Measurements from ENCODE around the gene ANKMY1.

The ANKMY1 gene

DNA sequence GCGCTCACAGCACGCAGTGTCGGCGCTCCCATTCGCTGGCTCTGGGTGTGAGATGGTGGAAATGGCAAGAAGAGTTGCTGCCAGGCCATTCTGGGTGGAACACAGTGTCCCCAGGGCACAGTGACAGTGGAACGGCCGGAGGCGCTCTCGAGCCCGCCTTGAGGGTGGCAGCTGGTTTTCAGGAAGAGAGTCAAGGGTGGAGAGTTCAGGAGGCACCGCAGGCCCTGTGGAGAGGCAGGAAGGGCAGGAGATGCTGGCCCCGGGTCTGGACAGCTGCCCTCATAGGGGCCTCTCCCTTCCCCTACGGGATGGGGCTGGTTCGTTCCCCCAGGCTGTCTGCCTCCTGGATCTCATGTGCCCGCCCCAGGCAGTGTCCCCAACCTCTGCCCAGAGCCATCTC, 109.9 kb downstream of the ANKMY1 start:
- DNase-seq (ENCODE audit: low spot score), result no peak

DNA sequence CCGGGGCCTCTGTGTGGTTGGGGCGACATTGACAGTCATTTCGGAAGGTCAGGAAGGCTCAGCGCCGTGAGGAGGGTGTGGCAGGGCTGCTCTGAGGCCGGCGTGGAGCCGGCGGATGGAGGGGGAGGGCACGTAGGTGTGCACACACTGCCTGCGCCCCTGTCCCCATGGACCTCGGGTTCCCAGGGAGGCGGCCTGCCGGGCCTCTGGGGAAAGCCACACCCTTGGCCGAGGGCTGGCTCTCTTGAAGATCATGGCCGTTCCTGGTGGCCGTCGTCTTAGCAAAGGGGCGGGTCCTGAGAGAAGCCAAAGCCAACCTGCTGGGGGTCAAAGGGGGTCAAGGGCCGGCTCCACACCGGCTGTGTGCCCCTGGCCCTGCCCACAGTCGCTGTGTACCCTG, 110.5 kb downstream of the ANKMY1 start:
- no peak for DNase-seq (ENCODE audit: low spot score)

GRCh38 chr2:240446664-240447175, 111.1 kb downstream of the ANKMY1 start:
- no peak for DNase-seq (ENCODE audit: low spot score)

- DNase-seq (ENCODE audit: low spot score), result no peak
Measured at GRCh38 chr2:240445961-240446663, 111.7 kb downstream of the ANKMY1 start.

DNA sequence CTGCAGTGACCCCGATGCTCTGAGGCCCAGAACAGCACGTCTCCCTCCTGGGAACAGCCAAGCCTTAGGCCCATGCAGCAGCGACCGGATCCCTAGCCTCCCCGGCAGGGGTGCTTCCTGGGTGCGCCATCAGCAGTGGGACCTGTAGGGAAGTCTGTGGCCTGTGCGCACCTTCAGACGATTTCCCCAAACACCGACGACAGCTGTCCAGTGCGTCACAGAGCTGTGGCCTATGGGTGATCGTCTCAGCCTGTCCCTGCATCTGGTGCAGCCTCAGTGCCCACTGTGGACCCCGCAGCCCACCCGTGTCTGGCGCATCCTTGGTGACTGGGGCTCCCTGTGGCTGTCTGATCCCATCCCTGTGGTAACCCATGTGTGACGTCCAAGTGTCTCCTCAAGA, 113.3 kb downstream of the ANKMY1 start:
- DNase-seq (ENCODE audit: low spot score), result no peak

GRCh38 chr2:240443891-240444301, 113.9 kb downstream of the ANKMY1 start:
- no peak for DNase-seq (ENCODE audit: low spot score)

DNA sequence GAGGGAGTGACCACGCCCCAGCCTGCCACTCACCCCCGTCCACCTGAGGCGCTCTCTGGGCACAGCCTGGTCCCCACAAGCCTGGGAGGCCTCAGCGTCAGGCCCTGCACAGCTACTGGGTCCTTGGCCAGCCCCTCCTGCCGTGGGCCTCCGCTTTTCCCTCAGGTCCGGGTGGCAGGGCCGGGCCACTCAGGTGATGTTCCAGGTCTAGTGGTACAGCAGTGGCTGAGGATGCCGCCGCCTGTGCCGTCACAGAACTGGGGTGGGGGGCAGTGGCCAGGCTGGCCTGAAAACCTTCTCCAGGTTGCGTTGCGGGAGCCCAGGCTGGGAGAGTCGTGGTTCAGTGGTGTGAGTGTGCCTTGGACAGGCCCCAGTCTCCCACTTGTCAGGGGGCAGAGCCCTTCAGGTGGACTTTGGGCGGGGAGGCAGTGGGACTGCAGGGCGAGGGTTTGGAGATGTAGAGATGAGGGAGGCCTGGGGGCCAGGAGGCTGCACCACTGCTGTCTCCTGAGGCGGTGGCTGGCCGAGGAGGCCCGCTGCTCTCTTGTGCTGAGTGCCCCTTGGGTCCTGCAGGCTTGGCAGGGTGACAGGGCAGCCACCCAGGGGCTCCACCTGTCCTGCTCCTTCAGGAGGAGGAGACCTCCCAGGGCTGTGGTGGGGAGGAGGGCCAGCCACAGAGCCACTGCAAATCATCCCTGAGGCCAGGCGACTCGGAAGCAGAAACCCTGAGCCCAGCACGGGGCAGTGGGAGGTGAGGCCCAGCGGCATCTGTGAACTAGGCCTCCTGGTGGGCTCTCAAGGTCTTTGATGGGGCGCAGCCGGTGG, 114.7 kb downstream of the ANKMY1 start:
- no peak for DNase-seq (ENCODE audit: low spot score)

DNA sequence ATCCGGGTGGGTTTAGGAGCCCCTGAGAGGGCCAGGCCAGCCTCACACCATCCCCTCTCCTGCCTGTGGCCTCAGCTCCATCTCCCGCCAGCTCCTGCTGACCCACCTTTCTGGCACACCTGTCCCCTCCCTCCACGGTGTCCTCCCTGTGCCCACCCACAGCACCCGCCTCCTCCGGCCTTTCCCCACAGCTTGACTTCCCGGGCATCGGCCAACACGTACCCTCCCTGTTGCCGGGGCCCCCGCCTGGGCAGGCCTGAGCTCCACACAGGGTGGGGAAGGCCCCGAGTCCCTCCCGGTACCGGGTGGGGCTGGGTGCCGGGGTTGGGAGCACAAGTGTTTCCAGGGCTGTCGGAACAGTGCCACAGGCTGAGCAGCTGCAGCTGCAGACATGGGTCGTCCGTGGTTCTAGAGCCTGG, 115.8 kb downstream of the ANKMY1 start:
- DNase-seq (ENCODE audit: low spot score), result no peak

- DNase-seq (ENCODE audit: low spot score), result no peak
Measured at GRCh38 chr2:240441326-240441992, 116.3 kb downstream of the ANKMY1 start.

DNA sequence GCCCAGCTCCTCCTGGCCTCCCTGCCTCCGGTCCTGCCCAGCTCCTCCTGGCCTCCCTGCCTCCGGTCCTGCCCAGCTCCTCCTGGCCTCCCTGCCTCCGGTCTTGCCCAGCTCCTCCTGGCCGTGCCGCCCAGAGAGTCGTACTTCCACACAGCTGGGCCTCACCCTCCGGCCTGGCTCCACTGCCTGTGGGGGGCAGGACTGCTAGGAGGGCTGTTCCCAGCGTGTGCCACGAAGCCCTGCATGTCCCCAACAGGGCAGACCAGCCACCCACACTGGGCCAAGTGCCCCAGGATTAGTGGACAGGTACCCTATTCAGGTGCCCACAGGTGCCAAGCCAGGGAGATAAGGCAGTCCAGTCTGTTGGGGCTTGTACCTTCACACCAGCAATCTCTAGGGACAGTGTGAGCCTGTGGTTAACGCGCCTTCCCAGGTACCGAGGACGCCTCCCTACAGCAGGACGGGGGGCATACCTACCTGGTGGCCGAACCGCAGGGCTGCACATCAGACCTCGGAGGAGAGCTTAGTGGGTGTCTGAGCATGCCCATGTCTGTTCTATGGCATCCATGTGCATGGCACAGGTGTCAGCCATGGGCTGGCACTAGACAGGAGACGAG, 117.0 kb downstream of the ANKMY1 start:
- no peak for DNase-seq (ENCODE audit: low spot score)

DNA sequence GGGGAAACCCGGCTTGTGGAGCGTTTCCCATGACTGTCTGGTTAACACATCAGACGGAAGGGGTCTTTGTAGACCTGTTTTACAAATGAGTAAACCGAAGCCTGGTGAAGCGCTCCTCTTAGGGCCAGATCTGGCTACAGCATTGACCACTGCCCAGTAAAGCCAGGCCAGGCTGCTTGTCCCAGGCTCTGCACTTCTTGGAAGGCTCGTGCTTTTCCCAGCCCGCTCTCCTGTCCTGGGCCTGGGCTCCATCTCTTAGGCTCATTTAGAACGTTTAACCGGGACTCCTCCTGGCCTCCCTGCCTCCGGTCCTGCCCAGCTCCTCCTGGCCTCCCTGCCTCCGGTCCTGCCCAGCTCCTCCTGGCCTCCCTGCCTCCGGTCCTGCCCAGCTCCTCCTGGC, 117.5 kb downstream of the ANKMY1 start:
- no peak for DNase-seq (ENCODE audit: low spot score)

DNA sequence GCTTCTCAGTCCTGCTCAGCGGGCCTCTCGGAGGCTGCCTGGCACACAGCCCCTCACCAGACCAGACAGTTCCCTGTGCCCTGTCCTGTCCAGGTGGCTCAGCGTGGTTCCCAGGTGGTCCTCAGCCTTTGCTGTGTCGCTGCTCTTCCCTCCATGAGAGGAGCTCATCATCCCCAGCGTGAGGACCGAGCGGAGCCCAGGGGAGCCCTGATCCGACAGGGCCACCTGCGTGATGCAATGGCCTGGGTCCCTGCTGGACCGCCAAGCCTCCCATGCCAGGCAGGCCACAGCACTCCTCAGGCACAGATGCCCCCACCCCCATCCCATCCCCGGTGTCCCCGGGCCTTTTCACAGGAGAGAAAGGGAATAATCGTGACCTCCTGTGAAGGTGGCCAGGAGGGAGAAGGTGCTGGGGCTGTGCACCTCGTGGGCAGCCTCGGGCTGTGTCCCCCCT, 118.1 kb downstream of the ANKMY1 start:
- DNase-seq (ENCODE audit: low spot score), result no peak

GRCh38 chr2:240438810-240439697, 118.7 kb downstream of the ANKMY1 start:
- DNase-seq (ENCODE audit: low spot score), result no peak

DNA sequence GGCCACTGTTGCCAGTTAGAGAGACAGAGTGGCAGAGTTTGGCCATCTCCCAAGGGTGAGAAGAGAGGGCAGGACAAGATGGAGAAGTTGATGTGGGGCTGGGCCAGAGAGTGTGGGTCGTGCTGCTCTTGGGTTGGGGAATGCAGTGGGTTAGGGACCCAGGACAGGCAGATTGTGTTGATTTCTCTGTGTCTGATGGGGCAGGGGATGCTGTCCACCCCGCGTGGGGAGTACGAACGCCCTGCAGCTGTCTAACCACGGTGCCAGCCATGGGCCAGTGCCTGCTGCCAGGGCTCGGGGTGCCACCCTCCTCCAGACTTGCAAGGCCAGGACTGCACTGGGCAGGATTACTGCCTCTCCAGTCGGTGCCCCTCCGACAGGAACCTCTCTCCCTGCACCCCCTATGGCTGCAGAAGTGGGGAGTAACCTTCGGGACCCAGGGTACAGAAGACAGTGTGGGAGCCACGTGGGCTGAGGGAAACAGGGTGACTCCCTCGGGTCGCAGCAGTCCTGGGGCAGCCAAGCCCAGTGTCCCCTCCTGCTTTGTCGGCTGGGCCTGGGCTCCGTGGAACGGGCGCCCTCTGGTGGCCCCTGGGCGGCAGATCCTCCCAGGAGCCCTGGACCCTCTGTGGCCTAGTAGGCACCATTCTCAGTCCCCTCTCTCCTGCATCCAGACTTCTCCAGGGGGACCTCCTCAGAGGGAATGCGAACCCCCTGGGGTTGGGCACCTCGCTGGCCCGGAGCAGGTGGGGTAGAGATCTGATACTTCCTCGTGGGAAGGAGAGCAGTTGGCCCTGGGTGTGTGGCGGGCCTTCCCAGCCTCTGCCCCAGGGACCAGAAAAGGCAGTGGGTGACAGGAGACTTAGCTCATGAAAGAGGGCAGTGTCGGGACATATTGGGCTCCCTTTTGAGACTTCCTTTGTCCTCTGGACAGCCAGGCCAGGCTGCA, 119.7 kb downstream of the ANKMY1 start:
- DNase-seq (ENCODE audit: low spot score), result peak; percentile 85

- no peak for DNase-seq (ENCODE audit: low spot score)
Measured at GRCh38 chr2:240437551-240437860, 120.3 kb downstream of the ANKMY1 start.

DNA sequence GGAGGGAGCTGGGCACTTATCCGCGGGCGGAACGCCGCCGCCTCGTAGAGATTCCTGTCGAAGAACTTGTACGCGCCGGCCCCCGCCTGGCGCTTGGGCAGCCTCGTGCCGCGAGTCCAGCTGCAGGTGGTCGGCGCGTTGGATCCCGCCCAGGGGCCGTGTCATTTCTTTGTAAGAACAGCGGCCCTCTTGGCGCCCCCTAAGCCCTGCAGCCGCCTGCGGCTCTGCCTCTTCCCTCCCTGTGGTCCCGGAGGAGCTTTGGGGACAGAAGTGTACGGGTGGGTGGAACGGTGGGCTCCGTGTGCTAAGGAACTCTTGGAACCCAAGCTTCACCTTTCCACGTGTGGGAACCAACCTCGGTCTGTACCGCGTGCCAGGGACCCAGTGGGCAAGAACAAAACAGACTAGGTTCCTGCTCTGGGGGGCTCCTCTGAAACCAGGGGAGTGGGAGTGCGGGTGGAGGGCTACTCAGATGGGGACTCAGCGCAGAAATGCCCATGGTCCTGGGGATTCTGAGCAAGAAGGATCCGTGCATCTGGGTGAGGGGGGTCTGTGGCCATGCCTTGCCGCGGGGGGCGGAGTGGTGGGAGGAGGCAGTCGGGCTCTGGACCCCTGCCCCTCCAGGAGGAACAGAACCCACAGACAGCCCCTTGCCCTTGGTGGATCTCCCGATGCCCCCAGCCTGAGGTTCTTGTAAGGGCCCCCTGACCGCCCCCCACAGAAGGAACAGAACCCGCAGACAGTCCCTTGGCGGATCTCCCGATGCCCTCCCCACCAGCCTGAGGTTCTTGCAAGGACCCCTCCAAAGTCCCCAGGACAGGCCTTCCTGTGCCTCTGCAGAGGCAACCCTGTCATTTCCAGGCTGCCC, 120.9 kb downstream of the ANKMY1 start:
- DNase-seq (ENCODE audit: low spot score), result no peak

DNA sequence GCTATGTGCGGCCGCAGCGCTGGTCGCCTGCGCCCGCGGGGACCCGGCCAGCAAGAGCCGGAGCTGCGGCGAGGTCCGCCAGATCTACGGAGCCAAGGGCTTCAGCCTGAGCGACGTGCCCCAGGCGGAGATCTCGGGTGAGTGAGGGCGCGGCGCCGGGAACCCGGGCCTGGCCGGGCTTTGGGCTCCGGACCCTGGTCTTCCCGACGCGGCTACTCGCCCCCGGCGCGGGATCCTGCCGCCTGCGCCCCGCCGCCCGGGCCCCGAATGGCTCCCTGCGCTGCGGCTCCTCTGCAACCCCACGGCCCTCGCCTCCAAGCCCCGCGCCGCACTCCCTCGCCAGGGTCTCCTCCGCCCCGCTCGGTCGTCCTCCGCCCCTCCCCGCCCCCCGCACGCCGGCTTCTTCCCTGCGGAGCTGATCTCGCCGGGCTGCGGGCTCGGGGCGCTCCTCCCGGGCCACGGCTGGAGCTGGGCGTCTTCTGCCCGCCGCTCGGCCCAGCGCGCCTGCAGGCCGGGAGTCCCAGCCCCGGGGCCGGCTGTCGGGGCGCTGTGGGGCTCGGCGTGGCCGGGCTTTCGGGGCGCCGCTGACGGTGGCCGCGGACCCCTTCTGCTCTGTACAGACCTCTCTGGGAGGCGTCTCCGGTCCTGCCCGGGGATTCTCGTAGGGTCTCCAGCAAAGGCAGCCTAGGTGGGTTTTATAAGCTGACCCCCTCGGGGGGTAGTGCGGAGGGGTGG, 121.7 kb downstream of the ANKMY1 start:
- DNase-seq (ENCODE audit: low spot score), result peak; percentile 72

- peak; percentile 91 for DNase-seq (ENCODE audit: low spot score)
Measured at GRCh38 chr2:240435457-240435947, 122.3 kb downstream of the ANKMY1 start, which contains the start of gene GPC1. TSS of gene GPC1 (plus strand) at chr2:240435663. CDS start at chr2:240435919, 256 bp downstream.
